HepG2 (cell line): ENCODE measurements around the gene PLXNB2. TPM values are rescaled to one million over a fixed set of nuclear protein-coding genes. Genes with fewer than 3 reads are reported as not detected.

Source experiments
- ATF7-NPFF ChIP-seq: sonication (generic); formaldehyde crosslinking; IDR thresholded peaks from 2 replicates; pipeline ENCODE4 v1.8.1; 2023; ENCODE audit warnings: mild to moderate bottlenecking, low read depth, missing genetic modification reagents, moderate library complexity
- CREB1 ChIP-seq, 2 experiments: fragments of 450-650 bp in 1 of 2; IDR thresholded peaks; 2 replicates each; pipeline ENCODE4 v1.6.1; 2016 to 2017; ENCODE audit warnings: control low read depth in 1 of 2, mild to moderate bottlenecking in 1 of 2, missing compliant biosample characterization in 1 of 2, missing genetic modification characterization in 1 of 2
- ELF3 ChIP-seq: IDR thresholded peaks from 2 replicates; pipeline ENCODE4 v1.6.1; 2016; ENCODE audit warnings: missing genetic modification reagents, missing compliant biosample characterization
- GTF2F1 ChIP-seq: fragments of 150-350 bp; IDR thresholded peaks from 2 replicates; pipeline ENCODE4 v1.6.1; 2014; ENCODE audit warnings: low read length
- MXI1 ChIP-seq: IDR thresholded peaks from 3 replicates; pipeline ENCODE4 v1.6.1; 2012; ENCODE audit warnings: low read depth, low read length, inconsistent platforms, borderline replicate concordance
- NFATC3 ChIP-seq: sonication (generic); formaldehyde crosslinking; IDR thresholded peaks from 2 replicates; pipeline ENCODE4 v1.5.1; 2020; ENCODE audit warnings: mild to moderate bottlenecking, missing genetic modification reagents
- PRPF4 ChIP-seq: fragments of 200-400 bp; formaldehyde crosslinking; IDR thresholded peaks from 2 replicates; pipeline ENCODE4 v1.6.1; 2016; ENCODE audit warnings: low read length, low read depth; ENCODE audit not compliant: poor library complexity, severe bottlenecking
- STAT5B ChIP-seq: sonication (generic); formaldehyde crosslinking; IDR thresholded peaks from 2 replicates; pipeline ENCODE4 v1.4.0; 2020; ENCODE audit warnings: missing genetic modification reagents
- ZKSCAN5 ChIP-seq: sonication (generic); formaldehyde crosslinking; IDR thresholded peaks from 2 replicates; pipeline ENCODE4 v1.5.1; 2020; ENCODE audit warnings: mild to moderate bottlenecking, missing genetic modification reagents
- ZNF256 ChIP-seq: sonication (generic); formaldehyde crosslinking; conservative IDR thresholded peaks from 2 replicates; pipeline ENCODE4 v1.4.0; 2020; ENCODE audit warnings: missing genetic modification reagents
- ZNF629 ChIP-seq: sonication (generic); formaldehyde crosslinking; conservative IDR thresholded peaks from 2 replicates; pipeline ENCODE4 v1.5.0; 2020; ENCODE audit warnings: missing genetic modification reagents
- ZZZ3 ChIP-seq: sonication (generic); formaldehyde crosslinking; IDR thresholded peaks from 2 replicates; pipeline ENCODE4 v1.4.0; 2020; ENCODE audit warnings: missing genetic modification reagents, mild to moderate bottlenecking, borderline replicate concordance
- polyA plus RNA-seq, 8 experiments: library from polyadenylated mRNA; depleted of rRNA in 3 of 8; stranded (reverse) in 7 of 8; unstranded in 1 of 8; fragments of >200 nt; fragmentation: Illumina TruSeq in 4 of 8; extraction: Trizol in 4 of 8; gene quantifications; 2 replicates each; pipeline versions ENCODE4 v1.2.1 to v1.2.3, GENCODE V29; 2011 to 2016; ENCODE audit warnings: low read depth in 4 of 8, missing spikeins in 1 of 8, mixed read lengths in 1 of 8; ENCODE audit not compliant: insufficient read depth in 1 of 8
- total RNA-seq, 5 experiments: library from RNA; depleted of rRNA; stranded (reverse); fragments of >200 nt; fragmentation: Illumina TruSeq; extraction: Trizol; gene quantifications; 2 replicates each; pipeline ENCODE4 v1.2.3, GENCODE V29; 2016; ENCODE audit warnings: low read depth in 1 of 5
- TF ChIP-seq, protein P1 (sequence below): sonication (generic); formaldehyde crosslinking; IDR thresholded peaks from 2 replicates; pipeline ENCODE4 v1.4.0; 2020; ENCODE audit warnings: missing genetic modification reagents; ENCODE audit errors: not compliant biosample characterization
- TF ChIP-seq, protein P2 (sequence below): IDR thresholded peaks from 2 replicates; pipeline ENCODE4 v1.6.1; 2016; ENCODE audit warnings: missing compliant biosample characterization, missing genetic modification reagents, borderline replicate concordance
- TF ChIP-seq, protein P3 (sequence below): sonication (generic); formaldehyde crosslinking; IDR thresholded peaks from 2 replicates; pipeline ENCODE4 v1.8.1; 2023; ENCODE audit warnings: mild to moderate bottlenecking, missing genetic modification reagents
- TF ChIP-seq, protein P4 (sequence below): sonication (generic); formaldehyde crosslinking; IDR thresholded peaks from 2 replicates; pipeline ENCODE4 v1.4.0; 2020; ENCODE audit warnings: missing genetic modification reagents
- TF ChIP-seq, protein P5 (sequence below): sonication (generic); formaldehyde crosslinking; IDR thresholded peaks from 2 replicates; pipeline ENCODE4 v1.9.0; 2021; ENCODE audit warnings: missing genetic modification reagents, mild to moderate bottlenecking, borderline replicate concordance

PLXNB2 gene
- total and polyA plus RNA-seq, 2 of the 13 experiments (the other 11 are each of a cell fraction or from before 2014, with no cell fraction given) = 32.6 to 68.9 TPM

DNA sequence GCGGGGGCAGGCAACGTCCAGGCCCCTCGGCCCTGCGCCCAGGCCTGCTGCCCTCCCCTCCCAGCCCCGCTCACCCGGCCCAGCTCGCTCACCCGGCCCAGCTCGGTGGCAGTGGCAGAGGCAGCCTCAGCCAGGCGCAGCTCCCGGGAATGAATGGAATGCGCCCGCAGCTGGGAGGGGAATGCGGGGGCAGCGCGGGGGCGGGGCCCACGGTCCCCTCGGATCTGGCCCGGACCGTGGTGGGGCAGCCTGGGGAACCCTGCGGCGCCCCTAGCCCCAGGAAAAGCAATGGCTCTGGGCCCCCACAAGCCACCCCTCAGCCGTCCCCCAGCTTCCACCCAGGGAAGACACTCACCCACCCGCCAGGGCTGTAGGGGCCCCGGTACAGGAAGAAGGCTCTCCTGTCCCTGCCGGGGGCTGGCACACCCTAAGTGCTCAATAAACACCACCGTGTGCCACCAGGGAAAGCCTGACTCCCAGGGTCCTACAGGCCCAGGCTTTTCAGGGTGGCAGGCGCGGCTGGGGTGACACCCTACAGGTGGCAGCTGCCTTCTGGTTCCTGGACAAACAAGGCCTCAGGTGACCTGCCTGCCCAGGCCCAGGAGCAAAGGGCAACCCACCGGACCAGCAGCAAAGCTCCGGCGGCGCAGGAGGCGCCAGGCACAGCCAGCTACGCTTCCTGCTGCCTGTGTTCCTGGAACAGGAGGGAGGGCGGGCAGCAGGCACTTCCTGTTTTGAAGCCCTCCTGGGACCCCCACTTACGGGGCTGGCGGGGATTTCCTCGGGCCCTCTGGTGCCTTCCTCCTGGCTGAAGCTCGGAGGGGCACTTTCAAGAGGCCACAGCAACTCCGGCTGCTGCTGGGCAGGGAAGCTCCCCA, 13.8 kb downstream of the PLXNB2 start (continued):
- TF ChIP-seq, protein P1, sequence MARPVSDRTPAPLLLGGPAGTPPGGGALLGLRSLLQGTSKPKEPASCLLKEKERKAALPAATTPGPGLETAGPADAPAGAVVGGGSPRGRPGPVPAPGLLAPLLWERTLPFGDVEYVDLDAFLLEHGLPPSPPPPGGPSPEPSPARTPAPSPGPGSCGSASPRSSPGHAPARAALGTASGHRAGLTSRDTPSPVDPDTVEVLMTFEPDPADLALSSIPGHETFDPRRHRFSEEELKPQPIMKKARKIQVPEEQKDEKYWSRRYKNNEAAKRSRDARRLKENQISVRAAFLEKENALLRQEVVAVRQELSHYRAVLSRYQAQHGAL (CRISPR knock-in tag) = peak; percentile 46
- TF ChIP-seq ZNF629 (CRISPR knock-in tag) (peak; percentile 45; the same call in 1 of the 2 replicates), CREB1 (IDR thresholded peaks at IDR 0.05) (no peak), CREB1 (CRISPR knock-in tag; IDR thresholded peaks at IDR 0.05) (no peak), MXI1 (peak; percentile 39; the same call in 1 of the 3 replicates), GTF2F1 (no peak), ZNF256 (CRISPR knock-in tag) (0 out of 2 replicates have a peak, but pooled peaks have one; percentile 55), ATF7-NPFF (CRISPR knock-in tag) (peak; percentile 70; the same call in 1 of the 2 replicates), ELF3 (peak; percentile 99), ZKSCAN5 (CRISPR knock-in tag) (no peak), ZZZ3 (CRISPR knock-in tag) (peak; percentile 67; the same call in 1 of the 2 replicates), STAT5B (CRISPR knock-in tag) (no peak), NFATC3 (CRISPR knock-in tag) (no peak), PRPF4 (no peak)
- TF ChIP-seq, protein P2, sequence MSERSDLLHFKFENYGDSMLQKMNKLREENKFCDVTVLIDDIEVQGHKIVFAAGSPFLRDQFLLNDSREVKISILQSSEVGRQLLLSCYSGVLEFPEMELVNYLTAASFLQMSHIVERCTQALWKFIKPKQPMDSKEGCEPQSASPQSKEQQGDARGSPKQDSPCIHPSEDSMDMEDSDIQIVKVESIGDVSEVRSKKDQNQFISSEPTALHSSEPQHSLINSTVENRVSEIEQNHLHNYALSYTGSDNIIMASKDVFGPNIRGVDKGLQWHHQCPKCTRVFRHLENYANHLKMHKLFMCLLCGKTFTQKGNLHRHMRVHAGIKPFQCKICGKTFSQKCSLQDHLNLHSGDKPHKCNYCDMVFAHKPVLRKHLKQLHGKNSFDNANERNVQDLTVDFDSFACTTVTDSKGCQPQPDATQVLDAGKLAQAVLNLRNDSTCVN (CRISPR knock-in tag) = no peak
- TF ChIP-seq, protein P3, sequence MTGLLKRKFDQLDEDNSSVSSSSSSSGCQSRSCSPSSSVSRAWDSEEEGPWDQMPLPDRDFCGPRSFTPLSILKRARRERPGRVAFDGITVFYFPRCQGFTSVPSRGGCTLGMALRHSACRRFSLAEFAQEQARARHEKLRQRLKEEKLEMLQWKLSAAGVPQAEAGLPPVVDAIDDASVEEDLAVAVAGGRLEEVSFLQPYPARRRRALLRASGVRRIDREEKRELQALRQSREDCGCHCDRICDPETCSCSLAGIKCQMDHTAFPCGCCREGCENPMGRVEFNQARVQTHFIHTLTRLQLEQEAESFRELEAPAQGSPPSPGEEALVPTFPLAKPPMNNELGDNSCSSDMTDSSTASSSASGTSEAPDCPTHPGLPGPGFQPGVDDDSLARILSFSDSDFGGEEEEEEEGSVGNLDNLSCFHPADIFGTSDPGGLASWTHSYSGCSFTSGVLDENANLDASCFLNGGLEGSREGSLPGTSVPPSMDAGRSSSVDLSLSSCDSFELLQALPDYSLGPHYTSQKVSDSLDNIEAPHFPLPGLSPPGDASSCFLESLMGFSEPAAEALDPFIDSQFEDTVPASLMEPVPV = peak; percentile 86; the same call in 1 of the 2 replicates
- TF ChIP-seq, protein P4, sequence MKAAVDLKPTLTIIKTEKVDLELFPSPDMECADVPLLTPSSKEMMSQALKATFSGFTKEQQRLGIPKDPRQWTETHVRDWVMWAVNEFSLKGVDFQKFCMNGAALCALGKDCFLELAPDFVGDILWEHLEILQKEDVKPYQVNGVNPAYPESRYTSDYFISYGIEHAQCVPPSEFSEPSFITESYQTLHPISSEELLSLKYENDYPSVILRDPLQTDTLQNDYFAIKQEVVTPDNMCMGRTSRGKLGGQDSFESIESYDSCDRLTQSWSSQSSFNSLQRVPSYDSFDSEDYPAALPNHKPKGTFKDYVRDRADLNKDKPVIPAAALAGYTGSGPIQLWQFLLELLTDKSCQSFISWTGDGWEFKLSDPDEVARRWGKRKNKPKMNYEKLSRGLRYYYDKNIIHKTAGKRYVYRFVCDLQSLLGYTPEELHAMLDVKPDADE (CRISPR knock-in tag) = no peak
- TF ChIP-seq, protein P5, sequence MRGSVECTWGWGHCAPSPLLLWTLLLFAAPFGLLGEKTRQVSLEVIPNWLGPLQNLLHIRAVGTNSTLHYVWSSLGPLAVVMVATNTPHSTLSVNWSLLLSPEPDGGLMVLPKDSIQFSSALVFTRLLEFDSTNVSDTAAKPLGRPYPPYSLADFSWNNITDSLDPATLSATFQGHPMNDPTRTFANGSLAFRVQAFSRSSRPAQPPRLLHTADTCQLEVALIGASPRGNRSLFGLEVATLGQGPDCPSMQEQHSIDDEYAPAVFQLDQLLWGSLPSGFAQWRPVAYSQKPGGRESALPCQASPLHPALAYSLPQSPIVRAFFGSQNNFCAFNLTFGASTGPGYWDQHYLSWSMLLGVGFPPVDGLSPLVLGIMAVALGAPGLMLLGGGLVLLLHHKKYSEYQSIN (CRISPR knock-in tag) = no peak
